BE2C (cell line): Measurements from ENCODE around the gene PDS5B.

Experiments used
- DNase-seq: peaks from one replicate; pipeline ENCODE4 v3.0.0-alpha.2; 2020
- H3K27me3 ChIP-seq: fragments of 250-450 bp; sonication (Bioruptor Pico); 2 replicates; pipeline ENCODE4 v1.5.1; 2020; ENCODE audit warnings: mild to moderate bottlenecking
- H3K36me3 ChIP-seq: fragments of 250-450 bp; sonication (Bioruptor Pico); 2 replicates; pipeline ENCODE4 v1.5.1; 2020; ENCODE audit warnings: mild to moderate bottlenecking
- H3K4me1 ChIP-seq: fragments of 250-450 bp; sonication (Bioruptor Pico); 2 replicates; pipeline ENCODE4 v1.5.1; 2020
- H3K4me3 ChIP-seq: 2 replicates; pipeline ENCODE4 v1.5.1; 2011; ENCODE audit warnings: low read depth, low read length
- H3K9me3 ChIP-seq: fragments of 250-450 bp; sonication (Bioruptor Pico); 2 replicates; pipeline ENCODE4 v1.5.1; 2020
- TF ChIP-seq, protein P1 (sequence below): IDR thresholded peaks from 2 replicates; pipeline ENCODE4 v1.5.1; 2012; ENCODE audit warnings: mild to moderate bottlenecking, low read depth, low read length

PDS5B gene

DNA sequence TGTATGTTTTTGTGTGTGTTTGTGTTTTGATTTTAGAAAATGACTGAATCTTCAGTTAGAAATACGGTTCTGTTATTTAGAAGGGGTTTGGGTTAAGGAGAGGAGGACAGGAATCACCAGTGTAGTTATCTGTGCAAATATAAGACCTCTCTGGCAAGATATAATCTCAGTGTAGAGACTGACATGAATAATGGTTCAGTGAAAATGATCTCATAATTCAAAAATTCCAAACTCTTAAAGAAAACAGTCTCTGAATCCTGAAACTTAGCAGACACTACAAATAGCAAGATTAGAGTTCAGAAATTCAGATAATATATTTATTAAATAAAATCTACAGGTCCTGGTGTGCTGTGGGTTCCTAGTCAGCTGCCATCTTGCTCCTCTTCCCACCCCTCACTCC, 73.5 kb downstream of the PDS5B start:
- peaks cover 2% of the 10 kb centered on the region; the same call in 1 of the 2 replicates for H3K4me1 ChIP-seq
- peaks cover 15% of the 10 kb centered on the region for H3K36me3 ChIP-seq
- DNase-seq, result no peak
- no peak overlapping the region for H3K4me3 ChIP-seq
- H3K27me3 ChIP-seq, result no peaks in the 10 kb centered on the region
- TF ChIP-seq, protein P1, sequence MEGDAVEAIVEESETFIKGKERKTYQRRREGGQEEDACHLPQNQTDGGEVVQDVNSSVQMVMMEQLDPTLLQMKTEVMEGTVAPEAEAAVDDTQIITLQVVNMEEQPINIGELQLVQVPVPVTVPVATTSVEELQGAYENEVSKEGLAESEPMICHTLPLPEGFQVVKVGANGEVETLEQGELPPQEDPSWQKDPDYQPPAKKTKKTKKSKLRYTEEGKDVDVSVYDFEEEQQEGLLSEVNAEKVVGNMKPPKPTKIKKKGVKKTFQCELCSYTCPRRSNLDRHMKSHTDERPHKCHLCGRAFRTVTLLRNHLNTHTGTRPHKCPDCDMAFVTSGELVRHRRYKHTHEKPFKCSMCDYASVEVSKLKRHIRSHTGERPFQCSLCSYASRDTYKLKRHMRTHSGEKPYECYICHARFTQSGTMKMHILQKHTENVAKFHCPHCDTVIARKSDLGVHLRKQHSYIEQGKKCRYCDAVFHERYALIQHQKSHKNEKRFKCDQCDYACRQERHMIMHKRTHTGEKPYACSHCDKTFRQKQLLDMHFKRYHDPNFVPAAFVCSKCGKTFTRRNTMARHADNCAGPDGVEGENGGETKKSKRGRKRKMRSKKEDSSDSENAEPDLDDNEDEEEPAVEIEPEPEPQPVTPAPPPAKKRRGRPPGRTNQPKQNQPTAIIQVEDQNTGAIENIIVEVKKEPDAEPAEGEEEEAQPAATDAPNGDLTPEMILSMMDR, result no peak
- H3K9me3 ChIP-seq, result peaks cover 3% of the 10 kb centered on the region; the same call in 1 of the 2 replicates

DNA sequence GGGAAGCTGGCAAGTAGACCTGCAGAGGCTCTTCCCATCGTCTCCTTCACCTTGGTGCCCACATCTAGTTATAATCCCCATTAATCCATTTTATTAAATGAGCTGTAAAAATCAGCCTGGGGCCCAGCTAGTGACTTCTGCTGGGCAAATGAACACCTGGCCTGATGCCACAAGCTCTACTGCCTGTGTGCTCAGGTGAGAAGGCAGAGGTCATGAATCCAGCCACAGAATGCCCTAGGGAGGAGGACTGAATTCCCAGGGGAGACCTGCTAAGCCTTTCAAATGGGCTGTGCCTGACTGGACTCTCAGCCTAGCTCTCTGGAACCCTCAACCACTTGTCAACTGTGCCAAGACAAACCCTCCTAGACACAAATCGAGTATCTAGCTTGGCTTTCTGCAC, 74.0 kb downstream of the PDS5B start:
- peak; percentile 14 for DNase-seq

DNA sequence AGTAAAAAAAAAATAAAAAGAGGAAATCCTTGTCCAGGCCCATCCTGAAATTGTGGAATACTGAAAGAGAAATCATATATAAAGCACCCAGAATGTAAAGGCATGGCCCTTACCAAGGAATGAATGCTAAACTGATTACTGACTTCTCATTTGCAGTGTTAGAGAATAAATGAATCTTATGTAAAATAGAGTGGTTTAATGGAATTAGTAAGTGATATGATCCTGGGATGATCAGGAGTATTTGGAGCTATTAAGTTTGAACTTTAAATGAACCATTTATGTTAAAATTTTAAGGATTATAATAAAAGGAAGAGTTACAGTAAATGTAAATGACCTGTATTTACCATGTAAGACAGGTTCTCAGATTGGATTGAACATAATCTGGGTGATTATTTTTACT, 75.4 kb downstream of the PDS5B start:
- H3K4me3 ChIP-seq, result no peak overlapping the region
- peaks cover 7% of the 10 kb centered on the region for H3K36me3 ChIP-seq
- peaks cover 2% of the 10 kb centered on the region; the same call in 1 of the 2 replicates for H3K4me1 ChIP-seq
- TF ChIP-seq, protein P1, result no peak
- no peak for DNase-seq
- no peaks in the 10 kb centered on the region for H3K27me3 ChIP-seq
- no peaks in the 10 kb centered on the region for H3K9me3 ChIP-seq

More for the DNA sequence above, 74.0 kb downstream of the PDS5B start:
- Histone ChIP-seq H3K9me3 (no peaks in the 10 kb centered on the region), H3K4me1 (peaks cover 2% of the 10 kb centered on the region; the same call in 1 of the 2 replicates), H3K27me3 (no peaks in the 10 kb centered on the region), H3K4me3 (no peak overlapping the region), H3K36me3 (peaks cover 13% of the 10 kb centered on the region)
- TF ChIP-seq, protein P1, result no peak

DNA sequence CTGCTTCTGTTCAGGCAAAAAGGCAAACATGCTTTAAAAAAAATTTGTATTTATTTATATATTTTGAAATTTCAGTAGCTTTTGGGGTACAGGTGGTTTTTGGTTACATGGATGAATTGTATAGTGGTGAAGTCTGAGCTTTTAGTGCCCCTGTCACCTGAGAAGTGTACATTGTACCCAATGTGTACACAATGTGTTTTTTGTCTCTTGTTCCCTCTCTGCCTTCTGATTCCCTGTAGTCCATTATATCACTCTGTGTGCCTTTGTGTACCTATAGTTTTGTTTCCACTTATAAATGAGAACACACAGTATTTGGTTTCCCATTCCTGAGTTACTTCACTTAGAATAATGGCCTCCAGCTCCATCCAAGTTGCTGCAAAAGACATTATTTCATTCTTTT, 77.4 kb downstream of the PDS5B start:
- Histone ChIP-seq H3K27me3 (no peaks in the 10 kb centered on the region), H3K36me3 (peaks cover 7% of the 10 kb centered on the region), H3K4me3 (no peak overlapping the region), H3K4me1 (peaks cover 2% of the 10 kb centered on the region; the same call in 1 of the 2 replicates), H3K9me3 (no peaks in the 10 kb centered on the region)
- DNase-seq, result no peak
- TF ChIP-seq, protein P1, result no peak

DNA sequence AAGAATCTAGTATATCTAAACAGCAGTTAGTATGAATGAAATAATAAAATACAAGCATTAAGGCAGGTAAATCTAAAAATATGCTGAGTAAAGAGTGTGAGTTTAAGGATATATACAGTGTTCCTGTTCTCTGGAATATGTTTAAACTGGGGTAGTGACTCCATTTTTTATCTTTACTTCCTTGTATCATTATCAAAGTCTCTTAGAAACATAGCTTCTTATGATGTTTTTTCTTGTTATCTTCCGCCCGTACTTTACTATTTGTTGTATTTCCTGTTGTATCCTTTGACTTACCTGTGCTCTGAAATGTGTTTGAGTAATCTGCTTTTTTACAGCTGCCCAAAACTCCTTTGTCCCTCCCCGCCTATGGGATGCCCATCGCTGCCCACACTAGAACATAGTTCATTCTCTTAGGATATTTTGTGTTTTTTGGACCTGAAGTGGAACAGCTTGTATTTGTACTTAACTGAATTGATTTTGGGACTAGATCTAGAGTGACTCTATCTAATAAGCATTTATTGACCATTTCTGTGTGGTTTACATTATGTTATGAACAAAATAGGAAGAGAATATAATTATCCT, 80.8 kb downstream of the PDS5B start:
- Histone ChIP-seq H3K4me1 (no peaks in the 10 kb centered on the region), H3K27me3 (no peaks in the 10 kb centered on the region), H3K4me3 (no peak overlapping the region), H3K9me3 (no peaks in the 10 kb centered on the region), H3K36me3 (peaks cover 12% of the 10 kb centered on the region)
- TF ChIP-seq, protein P1, result no peak
- DNase-seq, result no peak

DNA sequence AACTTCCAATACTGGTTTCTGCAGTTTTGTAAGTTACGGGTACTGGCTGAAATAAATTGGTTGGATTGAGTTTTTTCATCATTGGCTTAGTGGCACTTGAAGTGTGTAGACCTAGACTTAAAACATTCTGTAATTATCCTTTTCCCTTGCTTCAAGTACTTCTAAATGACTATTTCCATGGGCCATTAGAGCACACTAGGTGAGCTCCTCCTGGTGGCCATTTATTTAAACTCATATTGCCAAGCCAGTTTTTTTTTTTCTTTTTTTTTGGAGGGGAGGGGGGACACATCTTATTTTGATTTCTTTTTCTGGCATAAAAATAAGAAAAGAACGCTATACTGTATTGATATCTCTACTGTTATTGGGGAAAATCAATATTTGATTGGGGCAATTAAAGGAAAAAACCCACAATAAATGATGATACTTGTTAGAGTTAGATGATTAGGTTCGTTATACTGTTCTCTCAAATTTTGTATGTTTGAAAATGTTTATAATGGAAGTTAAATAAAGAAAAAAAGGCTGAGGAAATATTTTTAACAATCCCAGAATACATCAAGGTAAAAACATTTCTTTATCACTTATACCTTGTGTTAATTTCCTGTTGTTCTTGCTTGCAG, 82.9 kb downstream of the PDS5B start:
- no peaks in the 10 kb centered on the region for H3K27me3 ChIP-seq
- DNase-seq, result peak; percentile 24
- TF ChIP-seq, protein P1, result peak; percentile 83
- H3K4me3 ChIP-seq, result no peak overlapping the region
- H3K36me3 ChIP-seq, result peaks cover 22% of the 10 kb centered on the region
- no peaks in the 10 kb centered on the region for H3K9me3 ChIP-seq
- H3K4me1 ChIP-seq, result no peaks in the 10 kb centered on the region
